Vagina (tissue), 2 donors: ENCODE results near the gene ELMO1.

Experiments
- POLR2AphosphoS5 ChIP-seq, 2 donors: sonication (generic); formaldehyde crosslinking; IDR thresholded peaks; one replicate each; pipeline ENCODE4 v1.9.0; 2017; ENCODE audit warnings: antibody characterized with exemption in 2 of 2, mild to moderate bottlenecking in 2 of 2, low read depth in 1 of 2; ENCODE audit not compliant: insufficient read depth in 1 of 2
- TF ChIP-seq, protein P1 (sequence below), 3 experiments: fragments of 450-650 bp in 2 of 3; fragments of 200-600 bp in 1 of 3; sonication (generic) in 1 of 3; IDR thresholded peaks; one replicate each; pipeline ENCODE4 v1.5.1; 2017 to 2019; ENCODE audit warnings: antibody characterized with exemption in 3 of 3, mild to moderate bottlenecking in 2 of 3, moderate library complexity in 2 of 3

DNA sequence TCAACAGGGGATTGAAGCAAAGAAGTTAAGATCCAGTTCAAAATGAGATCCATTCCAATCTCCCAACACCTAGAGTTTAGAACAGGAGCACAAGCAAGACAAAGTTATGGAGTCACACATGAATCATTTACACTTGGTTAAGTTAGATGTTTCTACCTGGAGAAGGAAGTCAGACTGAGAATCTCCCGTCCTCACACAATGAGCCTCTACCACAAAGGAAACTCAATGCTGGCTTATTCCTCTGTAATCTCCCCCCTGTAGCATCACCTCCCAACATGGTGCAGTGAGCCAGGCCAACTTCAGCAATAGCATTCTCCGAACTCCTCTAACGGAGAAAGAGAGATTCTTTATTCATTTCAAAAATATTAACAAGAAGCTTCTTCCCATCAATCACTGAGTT, 82.2 kb downstream of the ELMO1 start:
- TF ChIP-seq, protein P1, sequence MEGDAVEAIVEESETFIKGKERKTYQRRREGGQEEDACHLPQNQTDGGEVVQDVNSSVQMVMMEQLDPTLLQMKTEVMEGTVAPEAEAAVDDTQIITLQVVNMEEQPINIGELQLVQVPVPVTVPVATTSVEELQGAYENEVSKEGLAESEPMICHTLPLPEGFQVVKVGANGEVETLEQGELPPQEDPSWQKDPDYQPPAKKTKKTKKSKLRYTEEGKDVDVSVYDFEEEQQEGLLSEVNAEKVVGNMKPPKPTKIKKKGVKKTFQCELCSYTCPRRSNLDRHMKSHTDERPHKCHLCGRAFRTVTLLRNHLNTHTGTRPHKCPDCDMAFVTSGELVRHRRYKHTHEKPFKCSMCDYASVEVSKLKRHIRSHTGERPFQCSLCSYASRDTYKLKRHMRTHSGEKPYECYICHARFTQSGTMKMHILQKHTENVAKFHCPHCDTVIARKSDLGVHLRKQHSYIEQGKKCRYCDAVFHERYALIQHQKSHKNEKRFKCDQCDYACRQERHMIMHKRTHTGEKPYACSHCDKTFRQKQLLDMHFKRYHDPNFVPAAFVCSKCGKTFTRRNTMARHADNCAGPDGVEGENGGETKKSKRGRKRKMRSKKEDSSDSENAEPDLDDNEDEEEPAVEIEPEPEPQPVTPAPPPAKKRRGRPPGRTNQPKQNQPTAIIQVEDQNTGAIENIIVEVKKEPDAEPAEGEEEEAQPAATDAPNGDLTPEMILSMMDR (IDR thresholded peaks at IDR 0.05), result no peak
- TF ChIP-seq POLR2AphosphoS5 (IDR thresholded peaks at IDR 0.05; ENCODE audit: insufficient read depth in 1 of 2, low read depth in 1 of 2), result no peak
